Stimulated activated CD4-positive, alpha-beta T cell treated with anti-CD3 and anti-CD28 coated beads, Interleukin-2, amount 100 ng/mL, for 48 hours (primary cell): ENCODE results near the gene AUTS2.

Experiments
- DNase-seq, 2 donors: peaks; one replicate each; pipeline ENCODE4 v3.0.0-alpha.2; 2020

Gene AUTS2

GRCh38 chr7:70415179-70415972 is 817.1 kb downstream of the AUTS2 start:
- no peak for DNase-seq

GRCh38 chr7:70416347-70416985 is 818.2 kb downstream of the AUTS2 start:
- no peak for DNase-seq

GRCh38 chr7:70416986-70417655 is 818.8 kb downstream of the AUTS2 start:
- DNase-seq, result no peak

DNA sequence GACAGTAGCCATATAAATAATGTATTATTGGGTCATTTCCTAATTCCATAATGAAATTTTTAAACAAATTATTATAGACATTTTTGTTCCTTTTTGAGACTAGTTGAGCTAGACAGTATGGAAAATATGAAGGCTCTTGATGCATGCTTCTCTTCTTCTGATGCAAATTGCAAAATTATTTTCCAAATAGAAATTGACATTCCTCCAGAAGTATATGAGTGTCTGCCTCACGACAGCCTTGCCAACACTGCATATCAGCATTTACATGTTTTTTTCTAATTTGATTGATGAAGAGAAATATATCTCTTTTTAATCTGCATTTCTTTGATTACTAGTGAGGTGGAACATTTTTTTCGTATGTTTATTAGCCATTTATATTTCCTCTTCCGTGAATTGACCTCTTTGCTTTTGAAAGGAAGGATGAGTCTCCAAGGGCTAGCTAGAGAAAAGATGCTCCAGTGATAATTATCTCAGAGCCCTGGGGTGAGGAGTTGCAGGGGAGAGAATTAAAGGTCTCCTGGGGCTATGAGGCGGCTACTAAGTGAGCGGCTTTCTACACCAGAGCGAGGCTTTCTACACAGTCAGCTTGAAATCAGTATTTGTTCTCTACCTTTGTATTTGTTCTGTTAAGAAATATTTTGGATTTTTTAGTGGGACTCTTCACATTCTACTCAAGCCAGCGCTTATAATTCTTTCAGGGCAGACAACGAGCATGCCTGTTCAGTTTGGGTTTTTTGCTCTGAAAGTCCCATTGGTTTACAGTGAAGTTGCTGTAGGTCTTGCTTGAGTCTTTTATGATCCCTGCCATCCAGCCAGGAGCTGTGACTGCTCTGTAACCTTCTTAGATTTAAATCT is 821.5 kb downstream of the AUTS2 start:
- DNase-seq, result no peak

DNA sequence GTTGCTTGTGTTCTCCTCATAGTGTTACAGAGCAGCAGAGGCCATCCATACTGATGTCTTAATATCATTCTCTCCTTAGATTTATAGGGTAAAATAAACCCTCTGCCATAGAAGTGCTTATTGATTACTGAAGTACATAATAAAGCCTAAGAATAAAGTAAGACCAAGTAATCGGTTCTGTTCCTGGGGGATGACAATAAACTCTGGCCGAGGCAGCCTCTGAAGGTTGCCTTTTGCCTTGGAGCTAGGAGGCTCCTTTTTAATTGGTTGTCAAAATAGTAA is 822.0 kb downstream of the AUTS2 start:
- no peak for DNase-seq

GRCh38 chr7:70421319-70421718 is 823.0 kb downstream of the AUTS2 start:
- DNase-seq, result no peak

DNA sequence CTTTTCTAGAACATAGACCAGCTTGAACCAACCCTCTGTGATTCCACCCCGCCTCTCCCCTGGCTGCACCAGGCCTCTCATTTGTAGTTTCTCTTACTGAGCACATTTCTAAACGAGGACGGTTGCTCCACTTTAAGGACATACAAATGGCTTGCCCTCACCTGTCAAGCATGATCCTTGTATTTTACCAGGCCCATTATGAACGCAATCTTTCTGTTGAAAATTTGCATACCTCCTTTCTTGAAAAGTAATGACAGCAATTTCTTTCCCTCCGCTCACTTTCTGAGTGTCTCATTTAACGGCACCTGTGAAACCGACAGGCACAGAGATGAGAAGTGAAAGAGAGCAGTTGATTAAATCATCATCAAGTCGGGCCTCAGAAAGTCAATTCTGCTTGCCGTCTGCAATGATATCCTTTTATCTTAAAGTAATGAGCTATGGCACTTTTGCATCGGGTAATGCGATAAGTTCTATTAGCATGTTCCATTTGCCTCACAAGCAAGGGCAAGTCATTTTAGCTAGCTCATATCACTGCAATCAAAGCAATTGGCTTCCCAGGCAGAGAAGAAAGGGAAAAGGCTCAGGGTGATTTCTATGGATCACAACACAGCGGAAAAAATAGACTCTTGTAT is 828.1 kb downstream of the AUTS2 start:
- no peak for DNase-seq

GRCh38 chr7:70432567-70433001 is 834.3 kb downstream of the AUTS2 start:
- no peak for DNase-seq

GRCh38 chr7:70434376-70434775 is 836.1 kb downstream of the AUTS2 start:
- no peak for DNase-seq

GRCh38 chr7:70434821-70435220 is 836.5 kb downstream of the AUTS2 start:
- DNase-seq, result no peak

- DNase-seq, result no peak
Observed at GRCh38 chr7:70435634-70436033, 837.4 kb downstream of the AUTS2 start.

DNA sequence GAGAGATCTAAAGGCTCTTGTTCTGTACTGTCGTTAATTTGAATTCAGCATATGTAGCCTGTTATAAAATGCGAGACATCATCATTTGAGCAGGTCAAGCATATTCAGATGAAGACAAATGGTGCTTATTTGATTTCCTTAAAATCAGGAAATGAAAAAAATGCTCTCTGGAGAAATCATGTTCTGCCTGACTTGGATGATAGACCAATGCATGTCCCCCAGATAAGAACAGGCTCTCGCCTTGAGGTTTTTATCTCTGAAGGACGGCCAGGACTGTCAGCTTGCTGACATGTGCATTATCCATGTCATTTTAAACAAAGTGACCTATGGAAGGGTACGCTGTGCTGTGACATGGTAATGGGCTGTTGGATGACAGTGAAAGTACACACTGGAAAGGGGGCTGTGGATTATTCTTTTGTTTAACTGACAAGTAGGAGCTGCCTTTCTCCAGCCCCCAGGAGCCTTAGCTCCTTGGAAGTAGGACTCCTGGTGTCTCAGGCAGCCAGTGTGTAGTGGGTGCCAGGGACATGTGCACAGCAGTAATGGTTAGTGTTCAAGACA is 838.6 kb downstream of the AUTS2 start:
- no peak for DNase-seq

DNA sequence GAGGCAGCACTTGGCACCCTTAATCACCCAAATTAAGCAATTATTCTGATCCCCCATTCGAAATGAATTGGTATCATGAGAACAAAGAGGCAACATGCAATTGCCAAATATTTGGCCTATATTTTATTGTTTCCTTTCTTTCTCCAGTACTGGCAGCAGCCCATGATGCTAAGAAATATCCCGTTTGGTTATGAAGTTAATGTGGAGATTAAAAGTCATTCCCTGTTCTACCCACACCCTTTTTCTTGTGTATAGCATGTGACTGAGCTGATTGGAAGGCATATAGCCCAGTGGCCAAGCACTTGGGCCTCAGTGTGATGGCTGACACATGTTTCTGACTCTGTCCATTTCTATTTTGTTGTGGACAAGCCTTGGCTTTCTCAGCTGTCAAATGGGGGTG is 841.4 kb downstream of the AUTS2 start:
- DNase-seq, result no peak

GRCh38 chr7:70446448-70447143 is 848.3 kb downstream of the AUTS2 start:
- DNase-seq, result no peak

DNA sequence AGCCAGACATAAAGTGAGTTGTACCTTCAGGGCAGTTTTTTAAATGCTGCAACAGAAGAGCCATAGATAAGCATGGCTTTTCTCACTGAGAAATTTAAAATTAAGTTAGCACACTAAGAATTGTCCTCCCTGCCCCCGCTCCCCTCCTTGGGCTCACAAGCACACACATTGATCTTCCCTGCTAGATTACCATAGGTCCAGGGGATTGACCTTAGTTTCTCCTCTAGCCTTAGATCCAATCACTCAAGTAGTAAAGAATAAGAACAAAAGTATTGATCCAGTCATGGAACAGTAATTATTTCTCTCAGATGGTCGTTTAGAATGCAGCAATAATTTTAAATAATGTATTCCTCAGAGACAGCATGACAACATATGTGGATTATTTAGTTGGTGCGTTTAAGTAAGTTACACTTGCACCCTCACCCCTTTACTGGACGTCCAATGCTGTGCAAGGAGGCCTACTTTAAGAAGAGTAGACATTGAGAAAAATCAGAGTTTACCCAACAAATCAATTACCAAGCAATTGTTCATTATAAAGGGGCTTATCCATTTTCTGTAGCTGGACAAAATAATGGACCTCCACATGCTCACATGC is 850.1 kb downstream of the AUTS2 start:
- no peak for DNase-seq

GRCh38 chr7:70450731-70451130 is 852.5 kb downstream of the AUTS2 start:
- no peak for DNase-seq

DNA sequence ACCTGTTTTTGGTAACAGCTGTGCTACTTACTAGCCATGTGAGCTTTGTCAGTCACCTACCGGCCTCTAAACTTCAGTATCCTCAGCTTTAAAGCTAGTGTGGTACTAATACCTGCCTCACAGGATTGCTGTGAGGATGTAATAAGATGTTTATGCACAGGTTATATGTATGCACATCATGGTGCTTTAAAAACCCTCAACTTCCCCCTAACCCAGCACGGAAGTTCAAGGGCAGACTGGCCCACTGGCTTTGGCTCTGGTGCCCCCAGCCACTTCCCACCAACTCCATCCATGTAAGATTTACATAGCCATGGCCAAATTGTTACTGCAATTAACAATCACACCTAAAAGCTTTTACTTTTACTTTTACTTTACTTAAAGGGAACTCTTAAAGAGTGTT is 857.6 kb downstream of the AUTS2 start:
- no peak for DNase-seq

DNA sequence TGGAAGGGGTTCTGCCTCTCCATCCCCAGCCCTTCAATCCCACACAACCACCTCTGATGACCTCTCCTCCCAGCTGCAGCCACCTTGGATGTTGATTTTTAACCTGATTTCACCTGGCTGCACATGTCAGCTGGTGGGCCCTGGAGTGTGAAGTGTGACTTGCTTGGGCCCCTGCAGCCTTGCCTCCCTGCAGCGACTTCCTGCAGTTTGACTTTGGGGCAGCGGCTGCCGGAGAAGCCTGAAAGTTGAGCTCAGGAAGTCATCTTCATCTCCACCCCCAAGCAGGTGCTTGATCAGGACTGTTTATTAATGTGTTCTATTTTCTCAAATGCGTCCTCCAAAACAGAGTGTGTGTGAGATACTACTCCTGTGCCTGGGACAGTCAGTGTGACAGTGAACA is 858.4 kb downstream of the AUTS2 start:
- DNase-seq, result no peak

GRCh38 chr7:70457482-70457881 is 859.2 kb downstream of the AUTS2 start:
- no peak for DNase-seq

- no peak for DNase-seq
Observed at GRCh38 chr7:70457883-70458680, 859.8 kb downstream of the AUTS2 start.

GRCh38 chr7:70458745-70459144 is 860.5 kb downstream of the AUTS2 start:
- no peak for DNase-seq
